Skin of body (tissue), 2 donors: ENCODE measurements around the gene RPS6KA2. TPM values are rescaled to one million over a fixed set of nuclear protein-coding genes. Genes with fewer than 3 reads are reported as not detected.

Experiments
- DNase-seq: peaks from one replicate; lab custom pipeline; 2025; lab: John Stamatoyannopoulos, UW
- total RNA-seq: library from RNA; depleted of rRNA; stranded (reverse); fragments of >200 nt; gene quantifications from one replicate; pipeline ENCODE4 v1.2.3, GENCODE V29; 2014

The RPS6KA2 gene
- total RNA-seq, 1 donor from 2014 or later = 11.7 TPM

GRCh38 chr6:166616261-166617238, 10.5 kb downstream of the RPS6KA2 start:
- no peak for DNase-seq

- no peak for DNase-seq
Measured at GRCh38 chr6:166615059-166615770, 11.8 kb downstream of the RPS6KA2 start.

- no peak for DNase-seq
Measured at GRCh38 chr6:166614589-166614988, 12.5 kb downstream of the RPS6KA2 start.

- DNase-seq = no peak
Measured at GRCh38 chr6:166614171-166614583, 12.9 kb downstream of the RPS6KA2 start.

- no peak for DNase-seq
Measured at GRCh38 chr6:166613027-166613426, 14.0 kb downstream of the RPS6KA2 start.

GRCh38 chr6:166612471-166612881, 14.6 kb downstream of the RPS6KA2 start:
- no peak for DNase-seq

GRCh38 chr6:166611631-166612030, 15.4 kb downstream of the RPS6KA2 start:
- no peak for DNase-seq

GRCh38 chr6:166610069-166610468, 17.0 kb downstream of the RPS6KA2 start:
- no peak for DNase-seq

GRCh38 chr6:166608774-166609173, 18.3 kb downstream of the RPS6KA2 start:
- no peak for DNase-seq

- no peak for DNase-seq
Measured at GRCh38 chr6:166605752-166606151, 21.3 kb downstream of the RPS6KA2 start.

GRCh38 chr6:166604911-166605310, 22.1 kb downstream of the RPS6KA2 start:
- DNase-seq = no peak

GRCh38 chr6:166604328-166604727, 22.7 kb downstream of the RPS6KA2 start:
- no peak for DNase-seq

- DNase-seq = peak; percentile 28
Measured at GRCh38 chr6:166603043-166603690, 23.9 kb downstream of the RPS6KA2 start.

GRCh38 chr6:166601956-166602355, 25.1 kb downstream of the RPS6KA2 start:
- no peak for DNase-seq

- DNase-seq = no peak
Measured at GRCh38 chr6:166600931-166601330, 26.1 kb downstream of the RPS6KA2 start.

GRCh38 chr6:166599205-166599604, 27.8 kb downstream of the RPS6KA2 start:
- DNase-seq = no peak

- DNase-seq = no peak
Measured at GRCh38 chr6:166598441-166599138, 28.5 kb downstream of the RPS6KA2 start.

GRCh38 chr6:166597711-166598440, 29.2 kb downstream of the RPS6KA2 start:
- no peak for DNase-seq

GRCh38 chr6:166596776-166597507, 30.1 kb downstream of the RPS6KA2 start:
- DNase-seq = no peak

- DNase-seq = no peak
Measured at GRCh38 chr6:166595949-166596348, 31.1 kb downstream of the RPS6KA2 start.
